Measurements from ENCODE around the gene GPR150. TPM values are rescaled to one million over a fixed set of nuclear protein-coding genes. Genes with fewer than 3 reads are reported as not detected.

The GPR150 gene
- total and polyA plus RNA-seq, 2 of the 13 experiments (the other 11 are each of a cell fraction or from before 2014, with no cell fraction given), result 0.03 TPM; not detected in 1

DNA sequence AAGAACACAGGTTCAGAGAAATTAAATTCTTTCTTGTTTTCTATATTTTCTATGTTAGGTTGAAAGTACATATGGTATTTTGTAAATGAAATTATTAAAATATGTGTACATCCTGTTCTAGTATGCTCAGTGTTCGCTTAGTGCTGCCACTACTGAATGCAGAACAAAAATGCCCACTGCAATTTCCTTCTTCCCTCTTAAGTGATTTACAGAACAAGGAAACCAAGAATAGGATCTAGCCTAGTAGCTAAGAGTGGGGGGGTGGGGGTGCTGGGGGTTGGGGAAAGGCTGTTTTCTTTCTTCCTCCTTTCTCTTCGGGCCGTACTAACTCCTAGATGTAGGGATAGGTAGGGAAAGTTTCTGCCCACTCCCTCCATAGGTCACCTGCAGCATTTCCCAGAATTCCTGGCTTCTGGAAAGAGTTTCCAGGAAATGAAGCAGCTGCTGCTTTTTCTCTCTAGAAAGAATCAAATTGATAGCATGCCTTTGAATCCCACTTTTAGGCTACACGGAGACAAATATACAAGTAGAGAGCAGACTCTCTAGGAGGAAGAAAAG, 47.3 kb downstream of the GPR150 start:
- FAIRE-seq, result no peak
- H3K36me3 ChIP-seq (replicated peaks in 1 of 2; ENCODE audit: control insufficient read depth in 1 of 2, insufficient read depth in 2 of 2, low read length in 2 of 2), result no peaks in the 10 kb centered on the region
- no peak for DNase-seq (ENCODE audit: low spot score)
- no peaks in the 10 kb centered on the region for H4K20me1 ChIP-seq (ENCODE audit: insufficient read depth, low read length)
- H2AFZ ChIP-seq (ENCODE audit: low read length), result no peak overlapping the region
- no peaks in the 10 kb centered on the region for H3K9me3 ChIP-seq (ENCODE audit: low read length)
- H3K27me3 ChIP-seq (ENCODE audit: control insufficient read depth in 1 of 2, insufficient read depth in 2 of 2, low read length in 2 of 2), result no peaks in the 10 kb centered on the region
- BruUV-seq (replicated peaks), result no TSS peak
- ChIA-PET CTCF (ENCODE audit: low intra/inter-chr PET ratio, low total read pairs) (no interaction called here), POLR2A (interaction anchor here (1.0 kb wide), 1 partner anchor 20 kb away, joined by 3 read pairs; the partner anchor contains the start of gene RFESD)
- TF ChIP-seq ZNF432 (CRISPR knock-in tag; IDR thresholded peaks at IDR 0.05; ENCODE audit: borderline replicate concordance) (no peak), MTF2 (CRISPR knock-in tag; IDR thresholded peaks at IDR 0.05; ENCODE audit: borderline replicate concordance) (no peak), RARG (CRISPR knock-in tag; IDR thresholded peaks at IDR 0.05; ENCODE audit: low read depth) (no peak), BRCA1 (CRISPR knock-in tag; IDR thresholded peaks at IDR 0.05) (no peak), NR2F2 (IDR thresholded peaks at IDR 0.05; ENCODE audit: borderline replicate concordance, low read depth) (no peak), ZNF484 (CRISPR knock-in tag; IDR thresholded peaks at IDR 0.05; ENCODE audit: borderline replicate concordance, low read depth) (no peak), EP300 (IDR thresholded peaks at IDR 0.05; ENCODE audit: low read depth in 2 of 2, low read length in 2 of 2) (no peak), EP300 (CRISPR knock-in tag; IDR thresholded peaks at IDR 0.05; ENCODE audit: borderline replicate concordance) (no peak), RBFOX2 (IDR thresholded peaks at IDR 0.05; ENCODE audit: low read depth, low read length) (no peak)
- TF ChIP-seq, protein P1, sequence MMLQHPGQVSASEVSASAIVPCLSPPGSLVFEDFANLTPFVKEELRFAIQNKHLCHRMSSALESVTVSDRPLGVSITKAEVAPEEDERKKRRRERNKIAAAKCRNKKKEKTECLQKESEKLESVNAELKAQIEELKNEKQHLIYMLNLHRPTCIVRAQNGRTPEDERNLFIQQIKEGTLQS (CRISPR knock-in tag; IDR thresholded peaks at IDR 0.05), result no peak
- no peaks in the 10 kb centered on the region for H3K79me2 ChIP-seq (ENCODE audit: insufficient read depth, low read length)
- no peak overlapping the region for H3K4me2 ChIP-seq (ENCODE audit: low read depth, low read length)
- in situ Hi-C loops (cut with HindIII; ENCODE audit: extremely low pct_ligation_motif_present, low pct_unique_long_range_greater_than_20kb) (no loop called here), intact Hi-C loops (cut with micrococcal nuclease; ENCODE audit: unreplicated experiment) (no loop called here)
- no peak for ATAC-seq
- H3K4me3 ChIP-seq (replicated peaks in 1 of 3; ENCODE audit: insufficient read depth in 1 of 3, low read depth in 2 of 3, low read length in 3 of 3), result no peak overlapping the region
- H3K9ac ChIP-seq (ENCODE audit: insufficient read depth, low read depth, low read length), result no peak overlapping the region
- peaks cover 28% of the 10 kb centered on the region for H3K4me1 ChIP-seq (ENCODE audit: insufficient read depth, low read length)
- H3K27ac ChIP-seq (ENCODE audit: extremely low read length, insufficient read depth, low read length), result no peak overlapping the region
- 53% methylated on average over 4 of the region's 4 CpGs for WGBS (ENCODE audit: low lambda C conversion rate)
